HepG2 (cell line): Measurements from ENCODE around the gene NPW. TPM values are rescaled to one million over a fixed set of nuclear protein-coding genes. Genes with fewer than 3 reads are reported as not detected.
A peak's percentile ranks its signal among the peaks of the same experiment; 100 is the strongest.

Experiments used
- CBX5 ChIP-seq: sonication (generic); formaldehyde crosslinking; IDR thresholded peaks from 2 replicates; pipeline ENCODE4 v1.4.0; 2020; ENCODE audit warnings: missing genetic modification reagents, borderline replicate concordance
- CCDC6 ChIP-seq: sonication (generic); formaldehyde crosslinking; IDR thresholded peaks from 2 replicates; pipeline ENCODE4 v1.8.1; 2022; ENCODE audit warnings: mild to moderate bottlenecking, missing genetic modification reagents, moderate library complexity
- KDM2A ChIP-seq: sonication (generic); formaldehyde crosslinking; IDR thresholded peaks from 2 replicates; pipeline ENCODE4 v1.4.0; 2020; ENCODE audit warnings: low read depth, missing genetic modification reagents, borderline replicate concordance
- KLF13 ChIP-seq: sonication (generic); formaldehyde crosslinking; IDR thresholded peaks from 2 replicates; pipeline ENCODE4 v1.4.0; 2020; ENCODE audit warnings: mild to moderate bottlenecking, missing genetic modification reagents
- RARG ChIP-seq: sonication (generic); formaldehyde crosslinking; IDR thresholded peaks from 2 replicates; pipeline ENCODE4 v1.4.0; 2020; ENCODE audit warnings: low read depth, mild to moderate bottlenecking, missing genetic modification reagents
- RBAK ChIP-seq: sonication (generic); formaldehyde crosslinking; IDR thresholded peaks from 2 replicates; pipeline ENCODE4 v1.5.1; 2020; ENCODE audit warnings: mild to moderate bottlenecking, missing genetic modification reagents
- YY1 ChIP-seq: IDR thresholded peaks from 2 replicates; pipeline ENCODE4 v1.6.1; 2011; ENCODE audit warnings: low read length, low read depth, moderate library complexity, mild to moderate bottlenecking; ENCODE audit not compliant: insufficient read depth, insufficient replicate concordance
- ZBTB20 ChIP-seq: sonication (generic); formaldehyde crosslinking; IDR thresholded peaks from 2 replicates; pipeline ENCODE4 v1.8.1; 2023; ENCODE audit warnings: missing genetic modification reagents, low read depth, mild to moderate bottlenecking, borderline replicate concordance
- ZKSCAN1 ChIP-seq: fragments of 150-350 bp; IDR thresholded peaks from 2 replicates; pipeline ENCODE4 v1.6.1; 2014; ENCODE audit warnings: low read length
- ZNF232 ChIP-seq: sonication (generic); formaldehyde crosslinking; IDR thresholded peaks from 2 replicates; pipeline ENCODE4 v1.4.0; 2020; ENCODE audit warnings: missing genetic modification reagents, borderline replicate concordance
- ZNF33B ChIP-seq: sonication (generic); formaldehyde crosslinking; IDR thresholded peaks from 2 replicates; pipeline ENCODE4 v1.5.1; 2020; ENCODE audit warnings: mild to moderate bottlenecking, missing genetic modification reagents
- ZNF644 ChIP-seq: IDR thresholded peaks from 2 replicates; pipeline ENCODE4 v1.6.1; 2016; ENCODE audit warnings: low read depth
- ZNF672 ChIP-seq: sonication (generic); formaldehyde crosslinking; IDR thresholded peaks from 2 replicates; pipeline ENCODE4 v1.8.1; 2022; ENCODE audit warnings: missing genetic modification reagents
- ZNF724P ChIP-seq: sonication (generic); formaldehyde crosslinking; IDR thresholded peaks from 2 replicates; pipeline ENCODE4 v1.8.0; 2022; ENCODE audit warnings: missing genetic modification reagents, borderline replicate concordance
- polyA plus RNA-seq, 8 experiments: library from polyadenylated mRNA; depleted of rRNA in 3 of 8; stranded (reverse) in 7 of 8; unstranded in 1 of 8; fragments of >200 nt; fragmentation: Illumina TruSeq in 4 of 8; extraction: Trizol in 4 of 8; gene quantifications; 2 replicates each; pipeline versions ENCODE4 v1.2.1 to v1.2.3, GENCODE V29; 2011 to 2016; ENCODE audit warnings: low read depth in 4 of 8, missing spikeins in 1 of 8, mixed read lengths in 1 of 8; ENCODE audit not compliant: insufficient read depth in 1 of 8
- total RNA-seq, 5 experiments: library from RNA; depleted of rRNA; stranded (reverse); fragments of >200 nt; fragmentation: Illumina TruSeq; extraction: Trizol; gene quantifications; 2 replicates each; pipeline ENCODE4 v1.2.3, GENCODE V29; 2016; ENCODE audit warnings: low read depth in 1 of 5
- TF ChIP-seq, protein P1 (sequence below): sonication (generic); formaldehyde crosslinking; IDR thresholded peaks from 2 replicates; pipeline ENCODE4 v1.9.0; 2021; ENCODE audit warnings: missing genetic modification reagents, mild to moderate bottlenecking, borderline replicate concordance
- TF ChIP-seq, protein P2 (sequence below): sonication (generic); formaldehyde crosslinking; IDR thresholded peaks from 2 replicates; pipeline ENCODE4 v1.4.0; 2020; ENCODE audit warnings: missing genetic modification reagents
- TF ChIP-seq, protein P3 (sequence below): sonication (generic); formaldehyde crosslinking; IDR thresholded peaks from 2 replicates; pipeline ENCODE4 v1.8.0; 2022; ENCODE audit warnings: mild to moderate bottlenecking, missing genetic modification reagents; ENCODE audit not compliant: insufficient replicate concordance
- TF ChIP-seq, protein P4 (sequence below): sonication (generic); formaldehyde crosslinking; IDR thresholded peaks from 2 replicates; pipeline ENCODE4 v1.9.0; 2021; ENCODE audit warnings: missing genetic modification reagents, borderline replicate concordance
- TF ChIP-seq, protein P5 (sequence below): sonication (generic); formaldehyde crosslinking; IDR thresholded peaks from 2 replicates; pipeline ENCODE4 v1.5.0; 2020; ENCODE audit warnings: missing genetic modification reagents

NPW gene
- total and polyA plus RNA-seq, 2 of the 13 experiments (the other 11 are each of a cell fraction or from before 2014, with no cell fraction given): 0.24 to 0.97 TPM

DNA sequence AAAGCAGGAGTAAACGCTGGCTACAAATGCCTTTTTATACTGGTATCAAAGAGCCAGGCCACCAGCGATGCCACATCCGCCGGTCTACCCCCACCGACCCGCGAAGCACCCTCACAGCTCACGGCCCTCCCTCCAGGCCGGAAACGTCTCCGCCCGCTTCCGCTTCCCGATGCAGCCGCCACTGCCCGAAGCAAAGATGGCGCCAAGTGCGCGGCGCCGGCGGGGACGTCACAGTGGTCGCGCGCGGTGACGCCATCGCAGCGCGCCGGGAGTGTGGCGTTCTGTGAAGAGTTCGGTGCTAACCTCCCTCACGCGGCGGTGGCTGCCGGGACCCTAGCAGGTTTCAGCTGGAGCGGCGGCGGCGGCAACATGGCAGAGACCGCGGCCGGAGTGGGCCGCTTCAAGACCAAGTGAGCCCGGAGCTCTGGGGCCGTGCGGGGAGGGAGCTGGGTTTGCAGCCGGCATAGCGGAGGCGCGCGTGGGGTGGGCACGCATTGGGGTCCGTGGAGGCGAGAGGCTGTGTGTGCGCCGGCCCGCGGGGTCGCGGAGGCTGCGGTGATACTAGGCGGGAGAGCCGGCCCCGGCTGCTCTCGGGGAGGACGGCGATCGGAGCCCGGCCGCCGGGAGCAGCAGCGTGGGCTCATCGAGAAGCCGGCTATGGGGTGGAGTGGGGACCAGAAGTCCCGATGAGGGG lies 47.6 kb upstream of the NPW start, which contains the start of gene TBL3 (continued):
- TF ChIP-seq ZNF232: 0 out of 2 replicates have a peak, but pooled peaks have one; percentile 52
- peak; percentile 52; the same call in 1 of the 2 replicates for TF ChIP-seq KLF13 (CRISPR knock-in tag)
- TF ChIP-seq ZNF644 (CRISPR knock-in tag): no peak
- no peak for TF ChIP-seq ZNF672
- peak; percentile 99 for TF ChIP-seq KDM2A
- no peak; the same call in 1 of the 2 replicates for TF ChIP-seq RBAK (CRISPR knock-in tag)
- TF ChIP-seq, protein P1, sequence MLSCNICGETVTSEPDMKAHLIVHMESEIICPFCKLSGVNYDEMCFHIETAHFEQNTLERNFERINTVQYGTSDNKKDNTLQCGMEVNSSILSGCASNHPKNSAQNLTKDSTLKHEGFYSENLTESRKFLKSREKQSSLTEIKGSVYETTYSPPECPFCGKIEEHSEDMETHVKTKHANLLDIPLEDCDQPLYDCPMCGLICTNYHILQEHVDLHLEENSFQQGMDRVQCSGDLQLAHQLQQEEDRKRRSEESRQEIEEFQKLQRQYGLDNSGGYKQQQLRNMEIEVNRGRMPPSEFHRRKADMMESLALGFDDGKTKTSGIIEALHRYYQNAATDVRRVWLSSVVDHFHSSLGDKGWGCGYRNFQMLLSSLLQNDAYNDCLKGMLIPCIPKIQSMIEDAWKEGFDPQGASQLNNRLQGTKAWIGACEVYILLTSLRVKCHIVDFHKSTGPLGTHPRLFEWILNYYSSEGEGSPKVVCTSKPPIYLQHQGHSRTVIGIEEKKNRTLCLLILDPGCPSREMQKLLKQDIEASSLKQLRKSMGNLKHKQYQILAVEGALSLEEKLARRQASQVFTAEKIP (CRISPR knock-in tag): no peak
- peak; percentile 100 for TF ChIP-seq YY1
- peak; percentile 97; the same call in 1 of the 2 replicates for TF ChIP-seq CBX5 (CRISPR knock-in tag)
- TF ChIP-seq CCDC6 (CRISPR knock-in tag): 0 out of 2 replicates have a peak, but pooled peaks have one; percentile 50
- TF ChIP-seq RARG: no peak
- TF ChIP-seq, protein P2, sequence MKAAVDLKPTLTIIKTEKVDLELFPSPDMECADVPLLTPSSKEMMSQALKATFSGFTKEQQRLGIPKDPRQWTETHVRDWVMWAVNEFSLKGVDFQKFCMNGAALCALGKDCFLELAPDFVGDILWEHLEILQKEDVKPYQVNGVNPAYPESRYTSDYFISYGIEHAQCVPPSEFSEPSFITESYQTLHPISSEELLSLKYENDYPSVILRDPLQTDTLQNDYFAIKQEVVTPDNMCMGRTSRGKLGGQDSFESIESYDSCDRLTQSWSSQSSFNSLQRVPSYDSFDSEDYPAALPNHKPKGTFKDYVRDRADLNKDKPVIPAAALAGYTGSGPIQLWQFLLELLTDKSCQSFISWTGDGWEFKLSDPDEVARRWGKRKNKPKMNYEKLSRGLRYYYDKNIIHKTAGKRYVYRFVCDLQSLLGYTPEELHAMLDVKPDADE (CRISPR knock-in tag): 0 out of 2 replicates have a peak, but pooled peaks have one; percentile 8
- TF ChIP-seq ZNF33B (CRISPR knock-in tag): peak; percentile 96
- TF ChIP-seq, protein P3, sequence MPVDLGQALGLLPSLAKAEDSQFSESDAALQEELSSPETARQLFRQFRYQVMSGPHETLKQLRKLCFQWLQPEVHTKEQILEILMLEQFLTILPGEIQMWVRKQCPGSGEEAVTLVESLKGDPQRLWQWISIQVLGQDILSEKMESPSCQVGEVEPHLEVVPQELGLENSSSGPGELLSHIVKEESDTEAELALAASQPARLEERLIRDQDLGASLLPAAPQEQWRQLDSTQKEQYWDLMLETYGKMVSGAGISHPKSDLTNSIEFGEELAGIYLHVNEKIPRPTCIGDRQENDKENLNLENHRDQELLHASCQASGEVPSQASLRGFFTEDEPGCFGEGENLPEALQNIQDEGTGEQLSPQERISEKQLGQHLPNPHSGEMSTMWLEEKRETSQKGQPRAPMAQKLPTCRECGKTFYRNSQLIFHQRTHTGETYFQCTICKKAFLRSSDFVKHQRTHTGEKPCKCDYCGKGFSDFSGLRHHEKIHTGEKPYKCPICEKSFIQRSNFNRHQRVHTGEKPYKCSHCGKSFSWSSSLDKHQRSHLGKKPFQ (CRISPR knock-in tag): no peak
- TF ChIP-seq ZNF724P (CRISPR knock-in tag): 0 out of 2 replicates have a peak, but pooled peaks have one; percentile 26
- TF ChIP-seq, protein P4, sequence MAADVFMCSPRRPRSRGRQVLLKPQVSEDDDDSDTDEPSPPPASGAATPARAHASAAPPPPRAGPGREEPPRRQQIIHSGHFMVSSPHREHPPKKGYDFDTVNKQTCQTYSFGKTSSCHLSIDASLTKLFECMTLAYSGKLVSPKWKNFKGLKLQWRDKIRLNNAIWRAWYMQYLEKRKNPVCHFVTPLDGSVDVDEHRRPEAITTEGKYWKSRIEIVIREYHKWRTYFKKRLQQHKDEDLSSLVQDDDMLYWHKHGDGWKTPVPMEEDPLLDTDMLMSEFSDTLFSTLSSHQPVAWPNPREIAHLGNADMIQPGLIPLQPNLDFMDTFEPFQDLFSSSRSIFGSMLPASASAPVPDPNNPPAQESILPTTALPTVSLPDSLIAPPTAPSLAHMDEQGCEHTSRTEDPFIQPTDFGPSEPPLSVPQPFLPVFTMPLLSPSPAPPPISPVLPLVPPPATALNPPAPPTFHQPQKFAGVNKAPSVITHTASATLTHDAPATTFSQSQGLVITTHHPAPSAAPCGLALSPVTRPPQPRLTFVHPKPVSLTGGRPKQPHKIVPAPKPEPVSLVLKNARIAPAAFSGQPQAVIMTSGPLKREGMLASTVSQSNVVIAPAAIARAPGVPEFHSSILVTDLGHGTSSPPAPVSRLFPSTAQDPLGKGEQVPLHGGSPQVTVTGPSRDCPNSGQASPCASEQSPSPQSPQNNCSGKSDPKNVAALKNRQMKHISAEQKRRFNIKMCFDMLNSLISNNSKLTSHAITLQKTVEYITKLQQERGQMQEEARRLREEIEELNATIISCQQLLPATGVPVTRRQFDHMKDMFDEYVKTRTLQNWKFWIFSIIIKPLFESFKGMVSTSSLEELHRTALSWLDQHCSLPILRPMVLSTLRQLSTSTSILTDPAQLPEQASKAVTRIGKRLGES (CRISPR knock-in tag): no peak
- peak; percentile 74 for TF ChIP-seq ZBTB20 (CRISPR knock-in tag)
- peak; percentile 86 for TF ChIP-seq ZKSCAN1
- TF ChIP-seq, protein P5, sequence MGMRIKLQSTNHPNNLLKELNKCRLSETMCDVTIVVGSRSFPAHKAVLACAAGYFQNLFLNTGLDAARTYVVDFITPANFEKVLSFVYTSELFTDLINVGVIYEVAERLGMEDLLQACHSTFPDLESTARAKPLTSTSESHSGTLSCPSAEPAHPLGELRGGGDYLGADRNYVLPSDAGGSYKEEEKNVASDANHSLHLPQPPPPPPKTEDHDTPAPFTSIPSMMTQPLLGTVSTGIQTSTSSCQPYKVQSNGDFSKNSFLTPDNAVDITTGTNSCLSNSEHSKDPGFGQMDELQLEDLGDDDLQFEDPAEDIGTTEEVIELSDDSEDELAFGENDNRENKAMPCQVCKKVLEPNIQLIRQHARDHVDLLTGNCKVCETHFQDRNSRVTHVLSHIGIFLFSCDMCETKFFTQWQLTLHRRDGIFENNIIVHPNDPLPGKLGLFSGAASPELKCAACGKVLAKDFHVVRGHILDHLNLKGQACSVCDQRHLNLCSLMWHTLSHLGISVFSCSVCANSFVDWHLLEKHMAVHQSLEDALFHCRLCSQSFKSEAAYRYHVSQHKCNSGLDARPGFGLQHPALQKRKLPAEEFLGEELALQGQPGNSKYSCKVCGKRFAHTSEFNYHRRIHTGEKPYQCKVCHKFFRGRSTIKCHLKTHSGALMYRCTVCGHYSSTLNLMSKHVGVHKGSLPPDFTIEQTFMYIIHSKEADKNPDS (CRISPR knock-in tag): peak; percentile 73; the same call in 1 of the 2 replicates
